ENCODE measurements around the gene HJURP.

- no peak for TF ChIP-seq ZFP3 (CRISPR knock-in tag; IDR thresholded peaks at IDR 0.05)
- TF ChIP-seq, protein P1, sequence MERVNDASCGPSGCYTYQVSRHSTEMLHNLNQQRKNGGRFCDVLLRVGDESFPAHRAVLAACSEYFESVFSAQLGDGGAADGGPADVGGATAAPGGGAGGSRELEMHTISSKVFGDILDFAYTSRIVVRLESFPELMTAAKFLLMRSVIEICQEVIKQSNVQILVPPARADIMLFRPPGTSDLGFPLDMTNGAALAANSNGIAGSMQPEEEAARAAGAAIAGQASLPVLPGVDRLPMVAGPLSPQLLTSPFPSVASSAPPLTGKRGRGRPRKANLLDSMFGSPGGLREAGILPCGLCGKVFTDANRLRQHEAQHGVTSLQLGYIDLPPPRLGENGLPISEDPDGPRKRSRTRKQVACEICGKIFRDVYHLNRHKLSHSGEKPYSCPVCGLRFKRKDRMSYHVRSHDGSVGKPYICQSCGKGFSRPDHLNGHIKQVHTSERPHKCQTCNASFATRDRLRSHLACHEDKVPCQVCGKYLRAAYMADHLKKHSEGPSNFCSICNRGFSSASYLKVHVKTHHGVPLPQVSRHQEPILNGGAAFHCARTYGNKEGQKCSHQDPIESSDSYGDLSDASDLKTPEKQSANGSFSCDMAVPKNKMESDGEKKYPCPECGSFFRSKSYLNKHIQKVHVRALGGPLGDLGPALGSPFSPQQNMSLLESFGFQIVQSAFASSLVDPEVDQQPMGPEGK (CRISPR knock-in tag; IDR thresholded peaks at IDR 0.05; ENCODE audit: borderline replicate concordance), result no peak
- TF ChIP-seq GLIS3 (CRISPR knock-in tag; IDR thresholded peaks at IDR 0.05), result no peak
- TF ChIP-seq TCF4 (CRISPR knock-in tag; IDR thresholded peaks at IDR 0.05; ENCODE audit: borderline replicate concordance), result no peak
- no peak for TF ChIP-seq TOX (CRISPR knock-in tag; IDR thresholded peaks at IDR 0.05; ENCODE audit: borderline replicate concordance)
- TF ChIP-seq CSDC2 (CRISPR knock-in tag; IDR thresholded peaks at IDR 0.05), result no peak
- TF ChIP-seq ZC3H10 (CRISPR knock-in tag; IDR thresholded peaks at IDR 0.05), result no peak
- TF ChIP-seq, protein P2, sequence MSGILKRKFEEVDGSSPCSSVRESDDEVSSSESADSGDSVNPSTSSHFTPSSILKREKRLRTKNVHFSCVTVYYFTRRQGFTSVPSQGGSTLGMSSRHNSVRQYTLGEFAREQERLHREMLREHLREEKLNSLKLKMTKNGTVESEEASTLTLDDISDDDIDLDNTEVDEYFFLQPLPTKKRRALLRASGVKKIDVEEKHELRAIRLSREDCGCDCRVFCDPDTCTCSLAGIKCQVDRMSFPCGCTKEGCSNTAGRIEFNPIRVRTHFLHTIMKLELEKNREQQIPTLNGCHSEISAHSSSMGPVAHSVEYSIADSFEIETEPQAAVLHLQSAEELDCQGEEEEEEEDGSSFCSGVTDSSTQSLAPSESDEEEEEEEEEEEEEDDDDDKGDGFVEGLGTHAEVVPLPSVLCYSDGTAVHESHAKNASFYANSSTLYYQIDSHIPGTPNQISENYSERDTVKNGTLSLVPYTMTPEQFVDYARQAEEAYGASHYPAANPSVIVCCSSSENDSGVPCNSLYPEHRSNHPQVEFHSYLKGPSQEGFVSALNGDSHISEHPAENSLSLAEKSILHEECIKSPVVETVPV (CRISPR knock-in tag; IDR thresholded peaks at IDR 0.05), result no peak
- no peak for TF ChIP-seq RARB (CRISPR knock-in tag; IDR thresholded peaks at IDR 0.05)
- no peak for TF ChIP-seq ZNF8 (CRISPR knock-in tag; IDR thresholded peaks at IDR 0.05)
Observed at GRCh38 chr2:233855345-233855744, 1.0 kb upstream of the HJURP start.

Data from SK-N-SH treated with all-trans-retinoic acid at 6 μM for 48 hours (cell line).